ENCODE measurements around the gene LONP1.

Gene LONP1

GRCh38 chr19:5678071-5678718 lies 41.8 kb downstream of the LONP1 start:
- DNase-seq (ENCODE audit: low spot score): no peak

GRCh38 chr19:5677580-5677979 lies 42.4 kb downstream of the LONP1 start:
- DNase-seq (ENCODE audit: low spot score): no peak

GRCh38 chr19:5677136-5677535 lies 42.8 kb downstream of the LONP1 start:
- DNase-seq (ENCODE audit: low spot score): no peak

- DNase-seq (ENCODE audit: low spot score): no peak
These were observed 43.2 kb downstream of the LONP1 start for GRCh38 chr19:5676772-5677105.

GRCh38 chr19:5676105-5676771 lies 43.7 kb downstream of the LONP1 start:
- DNase-seq (ENCODE audit: low spot score): no peak

GRCh38 chr19:5674714-5675113 lies 45.2 kb downstream of the LONP1 start:
- no peak for DNase-seq (ENCODE audit: low spot score)

- DNase-seq (ENCODE audit: low spot score): no peak
These were observed 46.2 kb downstream of the LONP1 start for GRCh38 chr19:5673752-5674151.

GRCh38 chr19:5672708-5673459 lies 47.1 kb downstream of the LONP1 start:
- DNase-seq (ENCODE audit: low spot score): no peak

GRCh38 chr19:5671600-5671999 lies 48.3 kb downstream of the LONP1 start:
- no peak for DNase-seq (ENCODE audit: low spot score)

GRCh38 chr19:5669212-5669611 lies 50.7 kb downstream of the LONP1 start:
- DNase-seq (ENCODE audit: low spot score): no peak

- no peak for DNase-seq (ENCODE audit: low spot score)
These were observed 52.1 kb downstream of the LONP1 start for GRCh38 chr19:5667751-5668271.

GRCh38 chr19:5666921-5667610 lies 52.9 kb downstream of the LONP1 start:
- DNase-seq (ENCODE audit: low spot score): no peak

- DNase-seq (ENCODE audit: low spot score): peak; percentile 87
These were observed 54.0 kb downstream of the LONP1 start for GRCh38 chr19:5665781-5666513.

GRCh38 chr19:5664515-5664914 lies 55.4 kb downstream of the LONP1 start:
- DNase-seq (ENCODE audit: low spot score): no peak

GRCh38 chr19:5663904-5664303 lies 56.0 kb downstream of the LONP1 start:
- DNase-seq (ENCODE audit: low spot score): no peak

GRCh38 chr19:5661483-5661882 lies 58.5 kb downstream of the LONP1 start:
- DNase-seq (ENCODE audit: low spot score): no peak

GRCh38 chr19:5655412-5655811 lies 64.5 kb downstream of the LONP1 start:
- DNase-seq (ENCODE audit: low spot score): no peak

GRCh38 chr19:5654931-5655330 lies 65.0 kb downstream of the LONP1 start:
- no peak for DNase-seq (ENCODE audit: low spot score)

- no peak for DNase-seq (ENCODE audit: low spot score)
These were observed 67.7 kb downstream of the LONP1 start for GRCh38 chr19:5652261-5652660.

- no peak for DNase-seq (ENCODE audit: low spot score)
These were observed 68.6 kb downstream of the LONP1 start for GRCh38 chr19:5651361-5651760.

GRCh38 chr19:5648464-5648863 lies 71.5 kb downstream of the LONP1 start:
- no peak for DNase-seq (ENCODE audit: low spot score)

- no peak for DNase-seq (ENCODE audit: low spot score)
These were observed 73.2 kb downstream of the LONP1 start for GRCh38 chr19:5646703-5647102.
